Epithelial cell of prostate (primary cell): Measurements from ENCODE around the gene PIK3C2G.

ENCODE experiments used
- DNase-seq: peaks from one replicate; pipeline ENCODE4 v3.0.0-alpha.2; 2011; ENCODE audit warnings: low read depth, low spot score
- H3K27ac ChIP-seq: fragments of 450-650 bp; 2 replicates; pipeline ENCODE4 v1.5.1; 2017; ENCODE audit warnings: mild to moderate bottlenecking

The PIK3C2G gene

GRCh38 chr12:18275981-18276380, 14.7 kb downstream of the PIK3C2G start:
- peak; percentile 12 for DNase-seq
- peak overlapping the region; percentile 31 for H3K27ac ChIP-seq

- DNase-seq = no peak
- H3K27ac ChIP-seq = no peak overlapping the region
Observed at GRCh38 chr12:18277196-18277595, 15.9 kb downstream of the PIK3C2G start.

GRCh38 chr12:18280728-18281127, 19.4 kb downstream of the PIK3C2G start:
- no peak overlapping the region for H3K27ac ChIP-seq
- DNase-seq = no peak

- no peak overlapping the region for H3K27ac ChIP-seq
- no peak for DNase-seq
Observed at GRCh38 chr12:18281941-18282340, 20.6 kb downstream of the PIK3C2G start.

- no peak for DNase-seq
- no peak overlapping the region for H3K27ac ChIP-seq
Observed at GRCh38 chr12:18283831-18284230, 22.5 kb downstream of the PIK3C2G start.

- no peak overlapping the region for H3K27ac ChIP-seq
- no peak for DNase-seq
Observed at GRCh38 chr12:18284386-18284785, 23.1 kb downstream of the PIK3C2G start.

- H3K27ac ChIP-seq = no peak overlapping the region
- no peak for DNase-seq
Observed at GRCh38 chr12:18285161-18285560, 23.8 kb downstream of the PIK3C2G start.

GRCh38 chr12:18290386-18290785, 29.1 kb downstream of the PIK3C2G start:
- no peak for DNase-seq
- no peak overlapping the region for H3K27ac ChIP-seq

GRCh38 chr12:18294889-18295288, 33.6 kb downstream of the PIK3C2G start:
- DNase-seq = no peak
- no peak overlapping the region for H3K27ac ChIP-seq

- DNase-seq = no peak
- no peak overlapping the region for H3K27ac ChIP-seq
Observed at GRCh38 chr12:18296201-18296908, 35.0 kb downstream of the PIK3C2G start.

GRCh38 chr12:18296909-18297280, 35.6 kb downstream of the PIK3C2G start:
- no peak for DNase-seq
- H3K27ac ChIP-seq = no peak overlapping the region

- H3K27ac ChIP-seq = no peak overlapping the region
- no peak for DNase-seq
Observed at GRCh38 chr12:18297902-18298301, 36.6 kb downstream of the PIK3C2G start.

- no peak overlapping the region for H3K27ac ChIP-seq
- no peak for DNase-seq
Observed at GRCh38 chr12:18302809-18303430, 41.6 kb downstream of the PIK3C2G start.

- DNase-seq = no peak
- H3K27ac ChIP-seq = no peak overlapping the region
Observed at GRCh38 chr12:18304609-18305008, 43.3 kb downstream of the PIK3C2G start.

- DNase-seq = no peak
Observed at GRCh38 chr12:18306311-18306710, 45.0 kb downstream of the PIK3C2G start.

GRCh38 chr12:18313306-18313705, 52.0 kb downstream of the PIK3C2G start:
- no peak for DNase-seq
- no peak overlapping the region for H3K27ac ChIP-seq

More at GRCh38 chr12:18306311-18306710, 45.0 kb downstream of the PIK3C2G start:
- no peak overlapping the region for H3K27ac ChIP-seq

GRCh38 chr12:18320036-18320617, 58.8 kb downstream of the PIK3C2G start:
- no peak overlapping the region for H3K27ac ChIP-seq
- DNase-seq = peak; percentile 8

- no peak for DNase-seq
- H3K27ac ChIP-seq = no peak overlapping the region
Observed at GRCh38 chr12:18320976-18321375, 59.7 kb downstream of the PIK3C2G start.

- H3K27ac ChIP-seq = no peak overlapping the region
- no peak for DNase-seq
Observed at GRCh38 chr12:18323159-18323558, 61.8 kb downstream of the PIK3C2G start.

- no peak overlapping the region for H3K27ac ChIP-seq
- no peak for DNase-seq
Observed at GRCh38 chr12:18327036-18327435, 65.7 kb downstream of the PIK3C2G start.

- no peak for DNase-seq
- H3K27ac ChIP-seq = no peak overlapping the region
Observed at GRCh38 chr12:18332173-18332572, 70.9 kb downstream of the PIK3C2G start.

GRCh38 chr12:18339633-18340032, 78.3 kb downstream of the PIK3C2G start:
- H3K27ac ChIP-seq = no peak overlapping the region
- DNase-seq = no peak
